Osteocyte (in vitro differentiated cells): ENCODE data around the gene ZNF212. TPM values are rescaled to one million over a fixed set of nuclear protein-coding genes. Genes with fewer than 3 reads are reported as not detected.

Experiments used
- DNase-seq: peaks from one replicate; pipeline ENCODE4 v3.0.0; 2021; ENCODE audit warnings: mixed read lengths; ENCODE audit not compliant: unreplicated experiment; ENCODE audit errors: extremely low spot score
- H3K27ac Mint-ChIP-seq: one replicate; pipeline ENCODE4 v1.8.0; 2021; ENCODE audit warnings: mild to moderate bottlenecking, mixed read lengths; ENCODE audit not compliant: unreplicated experiment
- H3K27me3 Mint-ChIP-seq: one replicate; pipeline ENCODE4 v1.8.0; 2021; ENCODE audit warnings: mixed read lengths; ENCODE audit not compliant: unreplicated experiment
- H3K36me3 Mint-ChIP-seq: one replicate; pipeline ENCODE4 v1.8.0; 2021; ENCODE audit warnings: mixed read lengths; ENCODE audit not compliant: unreplicated experiment
- H3K4me1 Mint-ChIP-seq: one replicate; pipeline ENCODE4 v1.8.0; 2021; ENCODE audit warnings: mixed read lengths; ENCODE audit not compliant: unreplicated experiment
- H3K4me3 Mint-ChIP-seq: one replicate; pipeline ENCODE4 v1.8.0; 2021; ENCODE audit warnings: mild to moderate bottlenecking, moderate library complexity, mixed read lengths; ENCODE audit not compliant: unreplicated experiment
- H3K9me3 Mint-ChIP-seq: one replicate; pipeline ENCODE4 v1.8.0; 2021; ENCODE audit warnings: mixed read lengths; ENCODE audit not compliant: unreplicated experiment
- total RNA-seq: library from RNA; stranded (reverse); gene quantifications from 2 replicates; pipeline ENCODE4 v1.2.1, GENCODE V29; 2021
- TF ChIP-seq, protein P1 (sequence below): fragments of 200-600 bp; sonication (generic); IDR thresholded peaks from 2 replicates; pipeline ENCODE4 v1.5.0; 2021; ENCODE audit warnings: antibody characterized with exemption, mild to moderate bottlenecking, moderate library complexity

The ZNF212 gene
- total RNA-seq, 1 donor from 2014 or later: 11.9 TPM

DNA sequence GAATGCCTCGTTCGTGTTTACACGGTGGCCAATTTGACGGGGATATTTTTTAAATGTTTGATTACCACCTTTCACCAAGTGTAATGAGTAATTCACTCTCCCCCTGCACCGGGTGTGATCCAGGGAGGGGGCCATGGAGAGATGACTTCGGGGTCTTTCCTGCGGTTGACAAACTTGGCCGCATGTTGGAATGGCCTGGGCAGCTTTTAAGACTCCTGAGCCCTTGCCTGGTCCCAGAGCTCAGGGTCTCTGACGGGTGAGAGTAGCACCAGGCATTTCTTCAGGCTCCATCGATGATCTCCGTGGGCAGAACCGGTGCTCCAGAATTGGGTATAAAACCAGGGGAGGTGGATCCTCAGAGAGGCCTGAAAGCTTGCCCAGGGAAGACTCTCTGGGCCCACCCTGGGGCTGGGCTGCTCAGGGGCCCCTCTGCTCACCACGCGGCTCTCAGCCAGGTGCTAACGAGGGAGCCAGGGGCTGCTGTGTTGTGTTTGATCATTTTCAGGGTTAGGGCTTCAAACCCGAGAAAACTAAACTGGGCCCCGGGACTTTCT is 43.2 kb upstream of the ZNF212 start:
- no peaks in the 10 kb centered on the region for H3K27me3 Mint-ChIP-seq
- peaks cover 22% of the 10 kb centered on the region for H3K36me3 Mint-ChIP-seq
- DNase-seq: no peak
- TF ChIP-seq, protein P1, sequence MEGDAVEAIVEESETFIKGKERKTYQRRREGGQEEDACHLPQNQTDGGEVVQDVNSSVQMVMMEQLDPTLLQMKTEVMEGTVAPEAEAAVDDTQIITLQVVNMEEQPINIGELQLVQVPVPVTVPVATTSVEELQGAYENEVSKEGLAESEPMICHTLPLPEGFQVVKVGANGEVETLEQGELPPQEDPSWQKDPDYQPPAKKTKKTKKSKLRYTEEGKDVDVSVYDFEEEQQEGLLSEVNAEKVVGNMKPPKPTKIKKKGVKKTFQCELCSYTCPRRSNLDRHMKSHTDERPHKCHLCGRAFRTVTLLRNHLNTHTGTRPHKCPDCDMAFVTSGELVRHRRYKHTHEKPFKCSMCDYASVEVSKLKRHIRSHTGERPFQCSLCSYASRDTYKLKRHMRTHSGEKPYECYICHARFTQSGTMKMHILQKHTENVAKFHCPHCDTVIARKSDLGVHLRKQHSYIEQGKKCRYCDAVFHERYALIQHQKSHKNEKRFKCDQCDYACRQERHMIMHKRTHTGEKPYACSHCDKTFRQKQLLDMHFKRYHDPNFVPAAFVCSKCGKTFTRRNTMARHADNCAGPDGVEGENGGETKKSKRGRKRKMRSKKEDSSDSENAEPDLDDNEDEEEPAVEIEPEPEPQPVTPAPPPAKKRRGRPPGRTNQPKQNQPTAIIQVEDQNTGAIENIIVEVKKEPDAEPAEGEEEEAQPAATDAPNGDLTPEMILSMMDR: no peak
- peak overlapping the region; percentile 87 for H3K27ac Mint-ChIP-seq
- H3K9me3 Mint-ChIP-seq: no peaks in the 10 kb centered on the region
- peaks cover 28% of the 10 kb centered on the region for H3K4me1 Mint-ChIP-seq
- H3K4me3 Mint-ChIP-seq: peak overlapping the region; percentile 84

DNA sequence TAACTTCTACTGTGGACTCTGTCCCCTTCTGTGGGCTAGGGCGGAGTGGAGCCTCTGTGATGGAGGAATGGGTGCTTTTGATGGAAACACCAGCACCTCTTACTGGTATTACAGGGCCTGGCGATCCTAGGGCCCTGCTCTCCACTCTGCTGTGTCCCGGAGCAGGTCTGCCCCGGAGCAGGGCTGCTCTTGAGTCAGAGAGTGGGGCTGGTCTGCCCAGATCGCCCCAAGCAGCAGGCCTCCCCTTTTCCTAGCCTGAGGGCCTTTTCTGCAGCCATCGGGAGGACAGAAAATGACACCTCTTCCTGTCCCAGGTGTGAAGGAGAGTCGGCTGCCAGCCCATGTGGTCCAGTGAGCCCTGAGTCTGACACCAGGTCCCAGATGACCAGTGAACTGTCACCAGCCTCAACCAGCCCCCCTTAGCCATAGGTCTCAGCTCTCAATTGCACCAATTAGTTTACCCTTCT is 42.7 kb upstream of the ZNF212 start:
- H3K9me3 Mint-ChIP-seq: no peaks in the 10 kb centered on the region
- no peaks in the 10 kb centered on the region for H3K27me3 Mint-ChIP-seq
- H3K4me1 Mint-ChIP-seq: peaks cover 28% of the 10 kb centered on the region
- DNase-seq: no peak
- peak overlapping the region; percentile 87 for H3K27ac Mint-ChIP-seq
- TF ChIP-seq, protein P1: no peak
- peaks cover 24% of the 10 kb centered on the region for H3K36me3 Mint-ChIP-seq
- H3K4me3 Mint-ChIP-seq: peak overlapping the region; percentile 84

DNA sequence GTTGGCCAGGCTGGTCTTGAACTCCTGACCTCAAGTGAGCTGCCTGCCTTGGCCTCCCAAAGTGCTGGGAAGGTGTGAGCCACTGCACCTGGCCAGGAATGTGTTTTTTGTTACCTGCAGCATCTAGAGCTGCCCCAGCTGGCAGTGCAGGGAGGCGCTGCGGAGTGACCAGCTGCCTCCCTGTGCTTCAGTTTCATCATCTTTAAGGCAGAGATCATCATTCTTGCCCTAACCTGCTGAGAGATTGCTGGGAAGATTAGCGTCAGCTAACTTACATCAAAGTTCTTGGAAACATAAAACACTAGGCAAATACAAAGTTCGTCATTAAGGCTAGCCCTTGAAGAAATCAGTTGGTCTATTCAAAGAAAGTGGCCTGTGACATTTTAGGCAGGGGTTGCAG is 41.8 kb upstream of the ZNF212 start:
- H3K4me1 Mint-ChIP-seq: peaks cover 28% of the 10 kb centered on the region
- no peak overlapping the region for H3K27ac Mint-ChIP-seq
- peaks cover 28% of the 10 kb centered on the region for H3K36me3 Mint-ChIP-seq
- no peaks in the 10 kb centered on the region for H3K27me3 Mint-ChIP-seq
- TF ChIP-seq, protein P1: no peak
- no peak overlapping the region for H3K4me3 Mint-ChIP-seq
- no peak for DNase-seq
- H3K9me3 Mint-ChIP-seq: no peaks in the 10 kb centered on the region

DNA sequence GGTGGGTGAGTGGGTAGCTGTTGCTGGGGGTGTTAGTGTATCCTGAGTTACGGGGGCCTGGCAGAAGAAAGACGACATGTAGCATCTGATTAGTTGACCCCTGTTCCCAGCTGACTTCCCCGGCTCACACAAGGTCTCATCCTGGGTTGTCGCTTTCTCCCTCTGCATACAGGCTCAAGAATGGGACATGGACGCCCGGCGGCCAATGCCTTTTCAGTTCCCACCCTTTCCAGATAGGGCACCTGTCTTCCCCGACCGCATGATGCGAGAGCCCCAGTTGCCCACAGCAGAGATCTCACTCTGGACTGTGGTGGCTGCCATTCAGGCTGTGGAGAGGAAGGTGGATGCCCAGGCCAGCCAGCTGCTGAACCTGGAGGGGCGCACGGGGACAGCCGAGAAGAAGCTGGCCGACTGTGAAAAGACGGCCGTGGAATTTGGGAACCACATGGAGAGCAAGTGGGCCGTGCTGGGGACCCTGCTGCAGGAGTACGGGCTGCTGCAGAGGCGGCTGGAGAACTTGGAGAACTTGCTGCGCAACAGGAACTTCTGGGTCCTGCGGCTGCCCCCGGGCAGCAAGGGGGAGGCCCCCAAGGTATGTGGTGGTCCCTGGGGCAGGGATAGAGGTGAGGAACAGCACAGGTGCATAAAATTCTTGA is 41.2 kb upstream of the ZNF212 start:
- DNase-seq: no peak
- no peaks in the 10 kb centered on the region for H3K27me3 Mint-ChIP-seq
- H3K4me1 Mint-ChIP-seq: peaks cover 28% of the 10 kb centered on the region
- TF ChIP-seq, protein P1: no peak
- no peaks in the 10 kb centered on the region for H3K9me3 Mint-ChIP-seq
- H3K36me3 Mint-ChIP-seq: peaks cover 33% of the 10 kb centered on the region
- H3K4me3 Mint-ChIP-seq: no peak overlapping the region
- no peak overlapping the region for H3K27ac Mint-ChIP-seq

DNA sequence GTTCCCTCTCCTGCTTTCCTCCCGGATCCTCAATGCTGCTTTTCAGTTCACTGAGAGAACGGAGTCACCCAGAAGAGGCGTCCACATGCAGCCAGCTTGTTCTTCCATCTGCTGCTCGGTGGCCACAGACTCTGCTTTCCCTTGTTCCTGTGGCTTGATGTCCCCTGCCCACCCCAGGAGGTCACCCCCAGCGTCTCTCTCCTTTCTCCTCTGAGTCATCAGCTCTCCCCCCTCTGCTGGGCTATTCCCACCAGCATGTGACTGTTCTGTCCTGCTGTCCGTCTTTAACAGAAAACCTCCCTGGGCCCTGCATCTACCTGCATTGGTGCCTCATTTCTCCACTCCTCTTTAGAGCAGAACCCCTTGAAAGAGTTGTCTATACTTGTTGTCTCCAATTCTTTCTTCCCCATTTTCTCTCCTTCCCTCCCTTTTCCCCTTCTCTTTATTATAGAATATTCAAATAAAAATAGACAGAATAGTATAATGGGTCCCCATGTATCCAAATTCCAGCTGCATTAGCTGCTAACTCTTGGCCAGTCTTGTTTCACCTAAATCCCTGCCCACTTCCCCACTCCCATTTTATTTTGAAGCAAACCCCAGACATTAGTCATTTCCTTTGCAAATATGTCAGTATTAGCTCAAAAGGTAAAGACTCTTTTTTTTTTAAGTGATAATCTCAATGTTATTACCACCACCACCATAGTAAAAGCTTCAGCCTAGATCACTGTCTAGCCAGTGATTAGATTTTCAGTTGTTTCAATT is 40.0 kb upstream of the ZNF212 start:
- TF ChIP-seq, protein P1: no peak
- Mint-ChIP-seq H3K27ac (no peak overlapping the region), H3K4me1 (peaks cover 28% of the 10 kb centered on the region), H3K36me3 (peaks cover 43% of the 10 kb centered on the region), H3K4me3 (no peak overlapping the region), H3K27me3 (no peaks in the 10 kb centered on the region), H3K9me3 (no peaks in the 10 kb centered on the region)
- DNase-seq: no peak
